ENCODE data around the gene ATAD1. TPM values are rescaled to one million over a fixed set of nuclear protein-coding genes. Genes with fewer than 3 reads are reported as not detected.

ATAD1 gene
- total and polyA plus RNA-seq, 9 of the 15 experiments (the other 6 are each of a cell fraction or from before 2014, with no cell fraction given) = 11.3 to 33.8 (median 27.3) TPM

DNA sequence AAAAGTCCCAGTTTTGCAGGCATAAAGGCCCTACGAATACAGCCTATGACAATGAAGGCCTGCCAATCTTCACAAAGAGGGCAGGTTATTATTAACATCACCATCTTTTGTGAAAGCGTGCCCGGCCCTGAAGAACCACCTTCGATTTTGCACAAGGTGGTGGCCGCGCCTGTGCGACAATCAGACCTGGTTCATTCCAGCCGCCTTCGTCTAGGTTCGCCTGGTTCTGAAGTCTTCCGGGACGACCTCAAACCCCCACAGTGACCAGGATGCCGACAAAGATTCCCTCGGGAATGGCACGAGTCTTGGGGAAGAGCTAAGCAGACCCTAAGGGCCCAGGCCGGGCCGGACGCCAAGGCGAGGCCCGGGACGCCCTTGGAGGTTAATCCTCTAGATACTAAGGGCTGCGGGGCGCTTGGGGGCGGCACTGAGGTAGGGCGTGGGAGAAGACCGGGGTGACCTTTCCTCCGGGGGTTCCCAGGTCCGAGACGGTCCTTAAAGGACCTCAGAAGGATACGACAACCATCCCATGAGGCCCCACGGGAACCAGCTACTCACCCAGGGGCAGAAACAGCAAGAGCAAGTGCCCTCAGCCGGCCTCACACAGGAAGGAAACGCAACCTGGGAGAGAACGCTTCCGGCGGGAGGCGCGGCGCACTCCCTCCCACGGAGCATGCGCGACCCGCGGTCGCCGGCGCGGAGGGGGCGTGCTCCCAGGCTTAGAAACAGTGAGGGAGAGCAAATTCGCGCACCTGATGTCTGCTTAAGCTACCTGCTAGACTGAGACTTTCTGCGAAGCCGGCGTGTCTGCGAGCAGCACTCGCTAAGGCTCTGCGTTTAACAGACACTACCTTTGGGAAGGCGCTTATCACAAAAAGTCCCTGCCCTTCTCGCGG, at the start of gene ATAD1 (continued):
- TF ChIP-seq, protein P1, sequence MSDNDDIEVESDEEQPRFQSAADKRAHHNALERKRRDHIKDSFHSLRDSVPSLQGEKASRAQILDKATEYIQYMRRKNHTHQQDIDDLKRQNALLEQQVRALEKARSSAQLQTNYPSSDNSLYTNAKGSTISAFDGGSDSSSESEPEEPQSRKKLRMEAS (CRISPR knock-in tag; IDR thresholded peaks at IDR 0.05) = peak; percentile 44
- TF ChIP-seq, protein P2, sequence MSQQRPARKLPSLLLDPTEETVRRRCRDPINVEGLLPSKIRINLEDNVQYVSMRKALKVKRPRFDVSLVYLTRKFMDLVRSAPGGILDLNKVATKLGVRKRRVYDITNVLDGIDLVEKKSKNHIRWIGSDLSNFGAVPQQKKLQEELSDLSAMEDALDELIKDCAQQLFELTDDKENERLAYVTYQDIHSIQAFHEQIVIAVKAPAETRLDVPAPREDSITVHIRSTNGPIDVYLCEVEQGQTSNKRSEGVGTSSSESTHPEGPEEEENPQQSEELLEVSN (IDR thresholded peaks at IDR 0.05; ENCODE audit: borderline replicate concordance in 1 of 2, extremely low read depth in 1 of 2, insufficient read depth in 1 of 2, insufficient read length in 1 of 2, low read depth in 1 of 2, low read length in 1 of 2, poor library complexity in 1 of 2, severe bottlenecking in 1 of 2) = peak in 1 of 2 experiments; percentile 48
- TF ChIP-seq GATA2 (CRISPR knock-in tag; IDR thresholded peaks at IDR 0.05) (no peak), LCOR (CRISPR knock-in tag; IDR thresholded peaks at IDR 0.05) (0 out of 2 replicates have a peak, but pooled peaks have one; percentile 39), FOXK2 (conservative IDR thresholded peaks at IDR 0.05 in 1 of 2, IDR thresholded peaks at IDR 0.05 in 1 of 2; ENCODE audit: low read depth in 2 of 2) (no peak)
- TF ChIP-seq, protein P3, sequence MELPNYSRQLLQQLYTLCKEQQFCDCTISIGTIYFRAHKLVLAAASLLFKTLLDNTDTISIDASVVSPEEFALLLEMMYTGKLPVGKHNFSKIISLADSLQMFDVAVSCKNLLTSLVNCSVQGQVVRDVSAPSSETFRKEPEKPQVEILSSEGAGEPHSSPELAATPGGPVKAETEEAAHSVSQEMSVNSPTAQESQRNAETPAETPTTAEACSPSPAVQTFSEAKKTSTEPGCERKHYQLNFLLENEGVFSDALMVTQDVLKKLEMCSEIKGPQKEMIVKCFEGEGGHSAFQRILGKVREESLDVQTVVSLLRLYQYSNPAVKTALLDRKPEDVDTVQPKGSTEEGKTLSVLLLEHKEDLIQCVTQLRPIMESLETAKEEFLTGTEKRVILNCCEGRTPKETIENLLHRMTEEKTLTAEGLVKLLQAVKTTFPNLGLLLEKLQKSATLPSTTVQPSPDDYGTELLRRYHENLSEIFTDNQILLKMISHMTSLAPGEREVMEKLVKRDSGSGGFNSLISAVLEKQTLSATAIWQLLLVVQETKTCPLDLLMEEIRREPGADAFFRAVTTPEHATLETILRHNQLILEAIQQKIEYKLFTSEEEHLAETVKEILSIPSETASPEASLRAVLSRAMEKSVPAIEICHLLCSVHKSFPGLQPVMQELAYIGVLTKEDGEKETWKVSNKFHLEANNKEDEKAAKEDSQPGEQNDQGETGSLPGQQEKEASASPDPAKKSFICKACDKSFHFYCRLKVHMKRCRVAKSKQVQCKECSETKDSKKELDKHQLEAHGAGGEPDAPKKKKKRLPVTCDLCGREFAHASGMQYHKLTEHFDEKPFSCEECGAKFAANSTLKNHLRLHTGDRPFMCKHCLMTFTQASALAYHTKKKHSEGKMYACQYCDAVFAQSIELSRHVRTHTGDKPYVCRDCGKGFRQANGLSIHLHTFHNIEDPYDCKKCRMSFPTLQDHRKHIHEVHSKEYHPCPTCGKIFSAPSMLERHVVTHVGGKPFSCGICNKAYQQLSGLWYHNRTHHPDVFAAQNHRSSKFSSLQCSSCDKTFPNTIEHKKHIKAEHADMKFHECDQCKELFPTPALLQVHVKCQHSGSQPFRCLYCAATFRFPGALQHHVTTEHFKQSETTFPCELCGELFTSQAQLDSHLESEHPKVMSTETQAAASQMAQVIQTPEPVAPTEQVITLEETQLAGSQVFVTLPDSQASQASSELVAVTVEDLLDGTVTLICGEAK (IDR thresholded peaks at IDR 0.05) = peak; percentile 93
- TF ChIP-seq, protein P3 (CRISPR knock-in tag; IDR thresholded peaks at IDR 0.05) = no peak
- TF ChIP-seq, protein P4, sequence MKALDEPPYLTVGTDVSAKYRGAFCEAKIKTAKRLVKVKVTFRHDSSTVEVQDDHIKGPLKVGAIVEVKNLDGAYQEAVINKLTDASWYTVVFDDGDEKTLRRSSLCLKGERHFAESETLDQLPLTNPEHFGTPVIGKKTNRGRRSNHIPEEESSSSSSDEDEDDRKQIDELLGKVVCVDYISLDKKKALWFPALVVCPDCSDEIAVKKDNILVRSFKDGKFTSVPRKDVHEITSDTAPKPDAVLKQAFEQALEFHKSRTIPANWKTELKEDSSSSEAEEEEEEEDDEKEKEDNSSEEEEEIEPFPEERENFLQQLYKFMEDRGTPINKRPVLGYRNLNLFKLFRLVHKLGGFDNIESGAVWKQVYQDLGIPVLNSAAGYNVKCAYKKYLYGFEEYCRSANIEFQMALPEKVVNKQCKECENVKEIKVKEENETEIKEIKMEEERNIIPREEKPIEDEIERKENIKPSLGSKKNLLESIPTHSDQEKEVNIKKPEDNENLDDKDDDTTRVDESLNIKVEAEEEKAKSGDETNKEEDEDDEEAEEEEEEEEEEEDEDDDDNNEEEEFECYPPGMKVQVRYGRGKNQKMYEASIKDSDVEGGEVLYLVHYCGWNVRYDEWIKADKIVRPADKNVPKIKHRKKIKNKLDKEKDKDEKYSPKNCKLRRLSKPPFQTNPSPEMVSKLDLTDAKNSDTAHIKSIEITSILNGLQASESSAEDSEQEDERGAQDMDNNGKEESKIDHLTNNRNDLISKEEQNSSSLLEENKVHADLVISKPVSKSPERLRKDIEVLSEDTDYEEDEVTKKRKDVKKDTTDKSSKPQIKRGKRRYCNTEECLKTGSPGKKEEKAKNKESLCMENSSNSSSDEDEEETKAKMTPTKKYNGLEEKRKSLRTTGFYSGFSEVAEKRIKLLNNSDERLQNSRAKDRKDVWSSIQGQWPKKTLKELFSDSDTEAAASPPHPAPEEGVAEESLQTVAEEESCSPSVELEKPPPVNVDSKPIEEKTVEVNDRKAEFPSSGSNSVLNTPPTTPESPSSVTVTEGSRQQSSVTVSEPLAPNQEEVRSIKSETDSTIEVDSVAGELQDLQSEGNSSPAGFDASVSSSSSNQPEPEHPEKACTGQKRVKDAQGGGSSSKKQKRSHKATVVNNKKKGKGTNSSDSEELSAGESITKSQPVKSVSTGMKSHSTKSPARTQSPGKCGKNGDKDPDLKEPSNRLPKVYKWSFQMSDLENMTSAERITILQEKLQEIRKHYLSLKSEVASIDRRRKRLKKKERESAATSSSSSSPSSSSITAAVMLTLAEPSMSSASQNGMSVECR (CRISPR knock-in tag; IDR thresholded peaks at IDR 0.05) = peak; percentile 56; the same call in 1 of the 2 replicates
